GM18498 (cell line): ENCODE data around the gene YIF1A.
"Not testable (repeated sequence)": the region's sequence is repeated elsewhere in the genome, so short reads cannot be mapped to it uniquely, and the experiment has no call there.

Source experiments
- ATAC-seq: cut with Tn5 transposase; IDR thresholded peaks from one replicate; pipeline ENCODE4 v1.9.1; 2021; ENCODE audit warnings: mild to moderate bottlenecking, moderate library complexity; ENCODE audit not compliant: unreplicated experiment

YIF1A gene

GRCh38 chr11:66287211-66287888 is 1.6 kb downstream of the YIF1A start:
- no peak for ATAC-seq

- no peak for ATAC-seq
Measured at GRCh38 chr11:66286699-66287098, 2.2 kb downstream of the YIF1A start.

- no peak for ATAC-seq
Measured at GRCh38 chr11:66285250-66285947, 3.5 kb downstream of the YIF1A start.

- no peak for ATAC-seq
Measured at GRCh38 chr11:66284526-66285078, 4.3 kb downstream of the YIF1A start.

GRCh38 chr11:66283461-66284105 is 5.4 kb downstream of the YIF1A start:
- no peak for ATAC-seq

GRCh38 chr11:66282468-66283455 is 6.2 kb downstream of the YIF1A start:
- ATAC-seq = peak; percentile 75

- no peak for ATAC-seq
Measured at GRCh38 chr11:66281776-66282467, 7.0 kb downstream of the YIF1A start.

- ATAC-seq = no peak
Measured at GRCh38 chr11:66281001-66281400, 7.9 kb downstream of the YIF1A start.

GRCh38 chr11:66280428-66280827 is 8.5 kb downstream of the YIF1A start:
- ATAC-seq = no peak

- ATAC-seq = no peak
Measured at GRCh38 chr11:66279092-66279734, 9.7 kb downstream of the YIF1A start.

GRCh38 chr11:66278363-66279091 is 10.4 kb downstream of the YIF1A start:
- ATAC-seq = no peak

GRCh38 chr11:66277471-66278362 is 11.2 kb downstream of the YIF1A start, which contains the start of gene CNIH2:
Gene CNIH2, plus strand, starts transcription at chr11:66278175. Its CDS starts 282 bp downstream, at chr11:66278457.
- no peak for ATAC-seq

- not testable (repeated sequence) for ATAC-seq
Measured at GRCh38 chr11:66277064-66277463, 11.9 kb downstream of the YIF1A start.

- not testable (repeated sequence) for ATAC-seq
Measured at GRCh38 chr11:66276619-66277018, 12.3 kb downstream of the YIF1A start.

- ATAC-seq = no peak
Measured at GRCh38 chr11:66275984-66276612, 12.8 kb downstream of the YIF1A start.

- no peak for ATAC-seq
Measured at GRCh38 chr11:66275396-66275795, 13.5 kb downstream of the YIF1A start.

GRCh38 chr11:66274219-66274618 is 14.7 kb downstream of the YIF1A start:
- no peak for ATAC-seq
